ENCODE measurements around the gene NMNAT2. TPM values are rescaled to one million over a fixed set of nuclear protein-coding genes. Genes with fewer than 3 reads are reported as not detected.

Gene NMNAT2
- total RNA-seq, 2 donors from 2014 or later: 1.0 to 1.3 TPM

DNA sequence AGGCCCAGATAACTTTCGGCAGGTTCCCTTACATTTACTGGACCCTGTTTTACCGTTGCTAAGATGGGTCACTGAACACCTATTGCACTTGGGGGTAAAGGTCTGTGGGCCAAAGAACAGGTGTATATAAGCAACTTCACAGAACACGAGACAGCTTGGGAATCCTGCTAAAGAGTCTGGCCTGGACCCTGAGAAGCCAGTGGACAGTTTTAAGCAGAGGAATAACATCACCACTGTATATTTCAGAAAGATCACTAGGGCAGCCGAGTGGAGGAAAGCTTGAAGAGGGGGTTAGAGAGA lies 177.7 kb downstream of the NMNAT2 start:
- H3K27me3 ChIP-seq: no peaks in the 10 kb centered on the region
- no peak overlapping the region for H3K4me3 ChIP-seq
- H3K27ac ChIP-seq: no peak overlapping the region
- no peaks in the 10 kb centered on the region for H3K4me1 ChIP-seq
- DNase-seq: no peak
- TF ChIP-seq, protein P1, sequence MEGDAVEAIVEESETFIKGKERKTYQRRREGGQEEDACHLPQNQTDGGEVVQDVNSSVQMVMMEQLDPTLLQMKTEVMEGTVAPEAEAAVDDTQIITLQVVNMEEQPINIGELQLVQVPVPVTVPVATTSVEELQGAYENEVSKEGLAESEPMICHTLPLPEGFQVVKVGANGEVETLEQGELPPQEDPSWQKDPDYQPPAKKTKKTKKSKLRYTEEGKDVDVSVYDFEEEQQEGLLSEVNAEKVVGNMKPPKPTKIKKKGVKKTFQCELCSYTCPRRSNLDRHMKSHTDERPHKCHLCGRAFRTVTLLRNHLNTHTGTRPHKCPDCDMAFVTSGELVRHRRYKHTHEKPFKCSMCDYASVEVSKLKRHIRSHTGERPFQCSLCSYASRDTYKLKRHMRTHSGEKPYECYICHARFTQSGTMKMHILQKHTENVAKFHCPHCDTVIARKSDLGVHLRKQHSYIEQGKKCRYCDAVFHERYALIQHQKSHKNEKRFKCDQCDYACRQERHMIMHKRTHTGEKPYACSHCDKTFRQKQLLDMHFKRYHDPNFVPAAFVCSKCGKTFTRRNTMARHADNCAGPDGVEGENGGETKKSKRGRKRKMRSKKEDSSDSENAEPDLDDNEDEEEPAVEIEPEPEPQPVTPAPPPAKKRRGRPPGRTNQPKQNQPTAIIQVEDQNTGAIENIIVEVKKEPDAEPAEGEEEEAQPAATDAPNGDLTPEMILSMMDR (IDR thresholded peaks at IDR 0.05): no peak
- TF ChIP-seq POLR2A (IDR thresholded peaks at IDR 0.05): no peak
- intact Hi-C loops (cut with DNase I): no loop called here
- H3K36me3 ChIP-seq (replicated peaks in 1 of 2; ENCODE audit: insufficient read depth in 1 of 2, low read depth in 2 of 2): no peaks in the 10 kb centered on the region
- H3K9me3 ChIP-seq: no peaks in the 10 kb centered on the region
- 69% methylated on average over 4 of the region's 4 CpGs for WGBS, 2 donors
- no peak for ATAC-seq

DNA sequence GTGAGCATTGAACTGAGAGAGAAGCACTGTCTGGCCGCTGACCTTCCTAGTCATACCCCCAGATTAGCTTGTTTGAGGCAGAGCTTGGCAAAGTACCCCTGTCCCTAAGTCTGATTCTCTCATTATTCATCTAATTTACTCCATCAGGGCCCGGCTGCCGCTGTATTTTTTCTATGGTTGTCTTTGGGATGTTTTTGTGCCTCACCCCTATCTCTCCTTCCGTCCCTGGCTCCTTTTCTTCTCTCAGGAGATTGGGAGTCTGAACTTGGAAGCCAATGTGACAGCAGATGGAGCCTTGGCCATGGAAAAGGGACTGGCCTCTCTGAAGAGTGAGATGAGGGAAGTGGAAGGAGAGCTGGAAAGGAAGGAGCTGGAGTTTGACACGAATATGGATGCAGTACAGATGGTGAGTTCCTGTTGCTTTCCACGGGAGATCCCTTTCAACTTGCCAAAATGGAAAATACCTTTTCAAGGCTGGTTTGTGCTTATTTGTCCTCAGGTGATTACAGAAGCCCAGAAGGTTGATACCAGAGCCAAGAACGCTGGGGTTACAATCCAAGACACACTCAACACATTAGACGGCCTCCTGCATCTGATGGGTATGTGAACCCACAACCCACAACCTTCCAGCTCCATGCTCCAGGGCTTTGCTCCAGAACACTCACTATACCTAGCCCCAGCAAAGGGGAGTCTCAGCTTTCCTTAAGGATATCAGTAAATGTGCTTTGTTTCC lies 178.2 kb downstream of the NMNAT2 start:
- whole genome bisulfite sequencing, 2 donors: 64 to 72% methylated on average over 8 of the region's 8 CpGs
- no peak for ATAC-seq
- no peaks in the 10 kb centered on the region for H3K27me3 ChIP-seq
- DNase-seq: no peak
- no peak overlapping the region for H3K27ac ChIP-seq
- H3K9me3 ChIP-seq: no peaks in the 10 kb centered on the region
- H3K4me1 ChIP-seq: no peaks in the 10 kb centered on the region
- no peaks in the 10 kb centered on the region for H3K36me3 ChIP-seq (replicated peaks in 1 of 2; ENCODE audit: insufficient read depth in 1 of 2, low read depth in 2 of 2)
- TF ChIP-seq, protein P1 (IDR thresholded peaks at IDR 0.05): no peak
- TF ChIP-seq POLR2A (IDR thresholded peaks at IDR 0.05): no peak
- no peak overlapping the region for H3K4me3 ChIP-seq
- intact Hi-C loops (cut with DNase I): loop anchor here (10.0 kb wide), 1 partner anchor 285 kb away; the partner anchor contains the start of gene SHCBP1L

DNA sequence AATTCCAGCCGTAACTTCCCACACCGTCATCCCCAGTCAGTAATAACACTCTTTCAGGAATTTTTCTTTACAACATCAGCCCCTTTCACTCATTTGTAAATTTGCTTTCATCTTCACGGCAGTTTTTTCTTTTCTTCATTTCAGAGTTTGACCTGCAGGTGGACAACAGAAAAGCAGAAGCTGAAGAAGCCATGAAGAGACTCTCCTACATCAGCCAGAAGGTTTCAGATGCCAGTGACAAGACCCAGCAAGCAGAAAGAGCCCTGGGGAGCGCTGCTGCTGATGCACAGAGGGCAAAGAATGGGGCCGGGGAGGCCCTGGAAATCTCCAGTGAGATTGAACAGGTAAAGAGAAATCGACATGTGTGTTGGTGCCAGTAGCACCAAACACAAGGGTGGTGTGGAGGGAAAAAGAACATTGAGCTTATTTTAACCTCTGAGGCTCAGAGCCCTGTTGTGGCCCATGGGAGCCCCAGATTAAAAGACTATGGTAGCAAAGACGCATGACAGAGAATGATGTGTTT lies 178.9 kb downstream of the NMNAT2 start:
- Histone ChIP-seq H3K4me3 (no peak overlapping the region), H3K9me3 (no peaks in the 10 kb centered on the region), H3K27ac (no peak overlapping the region), H3K36me3 (replicated peaks in 1 of 2; ENCODE audit: insufficient read depth in 1 of 2, low read depth in 2 of 2) (no peaks in the 10 kb centered on the region), H3K4me1 (no peaks in the 10 kb centered on the region), H3K27me3 (no peaks in the 10 kb centered on the region)
- WGBS, 2 donors: 79 to 80% methylated on average over 7 of the region's 7 CpGs
- TF ChIP-seq, protein P1 (IDR thresholded peaks at IDR 0.05): no peak
- TF ChIP-seq POLR2A (IDR thresholded peaks at IDR 0.05): no peak
- ATAC-seq: no peak
- no peak for DNase-seq
- intact Hi-C loops (cut with DNase I): loop anchor here (10.0 kb wide), 1 partner anchor 284 kb away; the partner anchor contains the start of gene SHCBP1L

DNA sequence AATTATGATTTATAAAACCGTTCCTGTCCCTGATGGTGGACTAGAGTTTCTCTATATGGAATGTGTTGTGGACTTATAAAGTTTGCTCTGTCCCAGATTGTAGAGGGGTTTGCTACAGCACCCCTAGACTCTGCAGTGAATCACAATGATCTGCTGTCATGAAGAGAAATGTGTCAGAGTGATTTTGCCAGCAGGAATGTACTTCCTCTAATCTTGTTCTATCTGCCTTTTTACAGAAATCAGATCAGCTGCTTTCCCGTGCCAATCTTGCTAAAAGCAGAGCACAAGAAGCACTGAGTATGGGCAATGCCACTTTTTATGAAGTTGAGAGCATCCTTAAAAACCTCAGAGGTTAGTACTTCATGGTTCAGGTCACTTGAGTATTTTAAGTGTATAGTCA lies 180.1 kb downstream of the NMNAT2 start:
- H3K27ac ChIP-seq: no peak overlapping the region
- DNase-seq: no peak
- H3K4me3 ChIP-seq: no peak overlapping the region
- 70 to 72% methylated on average over 2 of the region's 2 CpGs for WGBS, 2 donors
- no peaks in the 10 kb centered on the region for H3K4me1 ChIP-seq
- intact Hi-C loops (cut with DNase I): loop anchor here (10.0 kb wide), 1 partner anchor 283 kb away; the partner anchor contains the start of gene SHCBP1L
- TF ChIP-seq, protein P1 (IDR thresholded peaks at IDR 0.05): no peak
- TF ChIP-seq POLR2A (IDR thresholded peaks at IDR 0.05): no peak
- H3K9me3 ChIP-seq: no peaks in the 10 kb centered on the region
- no peak for ATAC-seq
- H3K27me3 ChIP-seq: no peaks in the 10 kb centered on the region
- no peaks in the 10 kb centered on the region for H3K36me3 ChIP-seq (replicated peaks in 1 of 2; ENCODE audit: insufficient read depth in 1 of 2, low read depth in 2 of 2)

DNA sequence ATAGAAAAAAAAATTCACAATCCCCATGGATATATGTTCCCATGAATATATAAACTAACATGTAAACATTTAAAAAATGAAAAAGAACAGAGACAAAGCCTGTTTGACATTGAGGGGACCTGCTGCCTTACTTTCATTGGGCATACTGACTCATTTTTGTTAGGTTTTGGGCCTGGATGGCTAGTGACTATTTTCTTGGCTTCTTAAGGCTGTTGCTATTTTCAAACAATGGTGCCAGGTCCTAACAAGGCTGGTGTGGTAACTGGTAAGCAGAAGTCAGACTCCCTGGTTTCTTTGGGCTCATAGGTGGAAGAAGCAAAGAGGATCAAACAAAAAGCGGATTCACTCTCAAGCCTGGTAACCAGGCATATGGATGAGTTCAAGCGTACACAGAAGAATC lies 181.1 kb downstream of the NMNAT2 start:
- Histone ChIP-seq H3K27me3 (no peaks in the 10 kb centered on the region), H3K4me3 (no peak overlapping the region), H3K27ac (no peak overlapping the region), H3K36me3 (replicated peaks in 1 of 2; ENCODE audit: insufficient read depth in 1 of 2, low read depth in 2 of 2) (no peaks in the 10 kb centered on the region), H3K9me3 (no peaks in the 10 kb centered on the region), H3K4me1 (no peaks in the 10 kb centered on the region)
- ATAC-seq (no peak), DNase-seq (no peak)
- WGBS, 2 donors: 97 to 100% methylated on average over 2 of the region's 2 CpGs
- intact Hi-C loops (cut with DNase I): loop anchor here (10.0 kb wide), 1 partner anchor 282 kb away; the partner anchor contains the start of gene SHCBP1L
- TF ChIP-seq, protein P1 (IDR thresholded peaks at IDR 0.05): no peak
- TF ChIP-seq POLR2A (IDR thresholded peaks at IDR 0.05): no peak

All from body of pancreas (tissue), 4 donors.